ENCODE results near the gene OSBPL9. TPM values are rescaled to one million over a fixed set of nuclear protein-coding genes. Genes with fewer than 3 reads are reported as not detected.

Gene OSBPL9
- total and polyA plus RNA-seq, 9 of the 15 experiments (the other 6 are each of a cell fraction or from before 2014, with no cell fraction given) = 43.9 to 217 (median 170) TPM

DNA sequence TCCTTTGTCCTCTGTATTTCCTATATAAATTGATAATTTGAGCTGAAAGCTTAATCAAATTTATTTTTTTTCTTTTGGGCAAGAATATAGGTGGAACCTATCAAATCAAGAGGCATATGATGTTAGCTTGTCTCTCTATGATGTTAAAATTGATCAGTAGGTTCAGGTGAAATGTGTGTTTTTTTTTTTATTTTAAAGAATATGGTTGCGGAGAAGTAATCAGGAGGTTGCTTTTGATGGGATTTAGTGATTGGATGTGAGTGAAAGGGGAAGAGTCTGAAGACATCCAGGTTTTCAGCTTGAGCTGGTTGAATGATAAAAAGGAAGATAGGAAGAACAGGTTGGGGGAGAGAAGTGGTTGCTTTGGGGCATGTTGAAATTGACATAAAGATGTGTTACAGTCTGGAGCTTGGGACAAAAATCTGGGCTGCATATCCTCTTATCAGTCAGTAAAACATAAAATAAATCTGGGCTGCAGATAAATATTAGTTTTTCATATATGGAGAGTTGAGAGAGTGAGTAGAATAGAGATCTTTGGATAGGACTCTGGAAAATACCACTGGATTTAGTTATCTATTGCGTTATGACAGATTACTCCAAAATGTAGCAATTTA is 5.1 kb downstream of the OSBPL9 start (continued):
- TF ChIP-seq RNF219 (CRISPR knock-in tag; IDR thresholded peaks at IDR 0.05) (no peak), HDAC3 (IDR thresholded peaks at IDR 0.05; ENCODE audit: borderline replicate concordance, partially characterized antibody) (peak; percentile 56), ZNF324 (CRISPR knock-in tag; IDR thresholded peaks at IDR 0.05) (no peak), MIER1 (IDR thresholded peaks at IDR 0.05; ENCODE audit: low read depth) (0 out of 2 replicates have a peak, but pooled peaks have one; percentile 14), TCF3 (CRISPR knock-in tag; IDR thresholded peaks at IDR 0.05) (no peak), MEF2A (IDR thresholded peaks at IDR 0.05; ENCODE audit: control insufficient read depth, low read depth, low read length) (no peak), PHB2 (IDR thresholded peaks at IDR 0.05; ENCODE audit: low read depth) (no peak), CUX1 (CRISPR knock-in tag; IDR thresholded peaks at IDR 0.05) (no peak), BHLHE40 (IDR thresholded peaks at IDR 0.05; ENCODE audit: low read length) (no peak), TOE1 (IDR thresholded peaks at IDR 0.05; ENCODE audit: borderline replicate concordance) (0 out of 2 replicates have a peak, but pooled peaks have one; percentile 18), TOE1 (CRISPR knock-in tag; IDR thresholded peaks at IDR 0.05; ENCODE audit: borderline replicate concordance, low read depth) (no peak), KHSRP (IDR thresholded peaks at IDR 0.05) (no peak), GATAD2B (IDR thresholded peaks at IDR 0.05; ENCODE audit: borderline replicate concordance) (0 out of 2 replicates have a peak, but pooled peaks have one; percentile 35), ZBTB7A (IDR thresholded peaks at IDR 0.05; ENCODE audit: borderline replicate concordance, control insufficient read depth, low read depth, low read length) (no peak), HDAC1 (IDR thresholded peaks at IDR 0.05) (0 out of 4 replicates have a peak, but pooled peaks of 1 of the 2 experiments have one; percentile 7), NFIX (CRISPR knock-in tag; IDR thresholded peaks at IDR 0.05; ENCODE audit: low read depth) (no peak), ELK1 (CRISPR knock-in tag; IDR thresholded peaks at IDR 0.05) (no peak)
